GM06990 (cell line): ENCODE measurements around the gene DUSP8.

Experiments used
- DNase-seq: peaks from one replicate; pipeline ENCODE4 v3.0.0-alpha.2; 2011; ENCODE audit not compliant: insufficient read length; ENCODE audit errors: extremely low read depth
- H3K27me3 ChIP-seq: replicated peaks from 2 replicates; pipeline ENCODE4 v1.6.0; 2011; ENCODE audit warnings: low read length; ENCODE audit not compliant: control insufficient read depth, insufficient read depth
- H3K36me3 ChIP-seq: 2 replicates; pipeline ENCODE4 v1.5.1; 2011; ENCODE audit warnings: low read length; ENCODE audit not compliant: control insufficient read depth, insufficient read depth
- H3K4me3 ChIP-seq: replicated peaks from 2 replicates; pipeline ENCODE4 v1.5.1; 2011; ENCODE audit warnings: low read depth, mild to moderate bottlenecking, control low read depth, low read length
- TF ChIP-seq, protein P1 (sequence below): IDR thresholded peaks from 2 replicates; pipeline ENCODE4 v1.5.1; 2011; ENCODE audit warnings: low read length, control low read depth, mild to moderate bottlenecking, inconsistent platforms; ENCODE audit not compliant: insufficient read depth, poor library complexity, severe bottlenecking

Gene DUSP8

GRCh38 chr11:1570531-1570895, 1.6 kb downstream of the DUSP8 start:
- TF ChIP-seq, protein P1, sequence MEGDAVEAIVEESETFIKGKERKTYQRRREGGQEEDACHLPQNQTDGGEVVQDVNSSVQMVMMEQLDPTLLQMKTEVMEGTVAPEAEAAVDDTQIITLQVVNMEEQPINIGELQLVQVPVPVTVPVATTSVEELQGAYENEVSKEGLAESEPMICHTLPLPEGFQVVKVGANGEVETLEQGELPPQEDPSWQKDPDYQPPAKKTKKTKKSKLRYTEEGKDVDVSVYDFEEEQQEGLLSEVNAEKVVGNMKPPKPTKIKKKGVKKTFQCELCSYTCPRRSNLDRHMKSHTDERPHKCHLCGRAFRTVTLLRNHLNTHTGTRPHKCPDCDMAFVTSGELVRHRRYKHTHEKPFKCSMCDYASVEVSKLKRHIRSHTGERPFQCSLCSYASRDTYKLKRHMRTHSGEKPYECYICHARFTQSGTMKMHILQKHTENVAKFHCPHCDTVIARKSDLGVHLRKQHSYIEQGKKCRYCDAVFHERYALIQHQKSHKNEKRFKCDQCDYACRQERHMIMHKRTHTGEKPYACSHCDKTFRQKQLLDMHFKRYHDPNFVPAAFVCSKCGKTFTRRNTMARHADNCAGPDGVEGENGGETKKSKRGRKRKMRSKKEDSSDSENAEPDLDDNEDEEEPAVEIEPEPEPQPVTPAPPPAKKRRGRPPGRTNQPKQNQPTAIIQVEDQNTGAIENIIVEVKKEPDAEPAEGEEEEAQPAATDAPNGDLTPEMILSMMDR = no peak
- no peaks in the 10 kb centered on the region for H3K36me3 ChIP-seq
- no peak for DNase-seq
- peaks cover 4% of the 10 kb centered on the region; the same call in 1 of the 2 replicates for H3K27me3 ChIP-seq
- no peak overlapping the region for H3K4me3 ChIP-seq

- Histone ChIP-seq H3K4me3 (no peak overlapping the region), H3K36me3 (no peaks in the 10 kb centered on the region), H3K27me3 (peaks cover 4% of the 10 kb centered on the region; the same call in 1 of the 2 replicates)
- TF ChIP-seq, protein P1 = no peak
- no peak for DNase-seq
Observed at GRCh38 chr11:1570001-1570453, 2.0 kb downstream of the DUSP8 start.

DNA sequence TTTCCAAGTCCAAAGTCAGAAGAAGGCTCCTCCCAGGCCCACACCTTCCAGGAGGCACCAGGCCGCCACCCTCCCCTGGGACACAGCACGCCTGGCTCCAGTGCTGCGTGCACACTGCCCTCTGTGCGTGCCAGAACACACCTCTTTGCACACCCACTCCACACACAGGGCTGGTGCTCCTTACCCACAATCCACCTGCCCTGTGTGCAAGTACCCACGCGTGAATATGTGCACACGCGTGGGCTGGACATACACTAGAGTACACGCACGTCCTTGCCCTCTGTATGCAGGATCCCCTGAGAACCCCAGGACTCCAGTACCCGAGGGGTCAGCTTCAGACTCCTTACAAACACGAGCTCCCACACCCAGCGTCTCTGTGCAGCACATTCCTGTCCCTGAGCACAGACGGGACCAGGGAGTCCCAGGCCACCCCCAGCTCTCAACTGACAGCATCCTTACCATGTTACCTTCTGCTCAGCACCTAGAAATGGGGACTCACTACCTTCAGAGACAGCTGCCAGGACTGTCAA, 2.8 kb downstream of the DUSP8 start:
- Histone ChIP-seq H3K4me3 (no peak overlapping the region), H3K27me3 (peaks cover 4% of the 10 kb centered on the region), H3K36me3 (no peaks in the 10 kb centered on the region)
- TF ChIP-seq, protein P1 = no peak
- no peak for DNase-seq

DNA sequence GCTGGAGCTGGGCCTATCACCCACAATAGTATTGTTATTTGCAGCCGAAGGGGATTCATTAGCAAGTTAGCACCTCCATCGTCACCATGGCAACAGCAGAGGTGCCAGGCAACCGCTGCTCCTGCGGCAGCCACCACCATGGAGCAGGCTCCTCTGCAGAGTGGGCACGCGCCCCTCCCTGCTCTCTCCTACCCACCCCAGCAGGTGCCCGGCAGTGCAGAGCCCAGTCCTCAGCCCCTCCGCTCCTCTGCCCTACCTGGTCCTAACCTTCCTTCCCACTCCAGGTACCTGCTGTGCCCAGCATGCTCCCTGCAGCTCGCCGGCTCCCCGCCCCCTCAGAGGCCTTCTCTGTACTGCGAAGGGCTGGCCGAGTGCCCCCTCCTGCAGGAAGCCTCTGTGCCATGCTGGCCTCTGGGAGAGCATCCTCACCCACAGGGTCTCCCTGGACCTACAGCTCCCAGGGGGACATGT, 3.6 kb downstream of the DUSP8 start:
- no peak for DNase-seq
- H3K36me3 ChIP-seq = no peaks in the 10 kb centered on the region
- TF ChIP-seq, protein P1 = no peak
- no peaks in the 10 kb centered on the region; the same call in none of the 2 replicates for H3K27me3 ChIP-seq
- H3K4me3 ChIP-seq = no peak overlapping the region

- no peak for DNase-seq
- no peak overlapping the region for H3K4me3 ChIP-seq
- TF ChIP-seq, protein P1 = no peak
- no peaks in the 10 kb centered on the region for H3K36me3 ChIP-seq
- H3K27me3 ChIP-seq = no peaks in the 10 kb centered on the region; the same call in none of the 2 replicates
Observed at GRCh38 chr11:1567721-1568100, 4.4 kb downstream of the DUSP8 start.

- Histone ChIP-seq H3K4me3 (no peak overlapping the region), H3K27me3 (no peaks in the 10 kb centered on the region; the same call in none of the 2 replicates), H3K36me3 (no peaks in the 10 kb centered on the region)
- no peak for DNase-seq
- TF ChIP-seq, protein P1 = no peak
Observed at GRCh38 chr11:1567052-1567720, 4.9 kb downstream of the DUSP8 start.
